ENCODE measurements around the gene NDUFA7.
"Not testable (repeated sequence)": the region's sequence is repeated elsewhere in the genome, so short reads cannot be mapped to it uniquely, and the experiment has no call there.

The NDUFA7 gene

DNA sequence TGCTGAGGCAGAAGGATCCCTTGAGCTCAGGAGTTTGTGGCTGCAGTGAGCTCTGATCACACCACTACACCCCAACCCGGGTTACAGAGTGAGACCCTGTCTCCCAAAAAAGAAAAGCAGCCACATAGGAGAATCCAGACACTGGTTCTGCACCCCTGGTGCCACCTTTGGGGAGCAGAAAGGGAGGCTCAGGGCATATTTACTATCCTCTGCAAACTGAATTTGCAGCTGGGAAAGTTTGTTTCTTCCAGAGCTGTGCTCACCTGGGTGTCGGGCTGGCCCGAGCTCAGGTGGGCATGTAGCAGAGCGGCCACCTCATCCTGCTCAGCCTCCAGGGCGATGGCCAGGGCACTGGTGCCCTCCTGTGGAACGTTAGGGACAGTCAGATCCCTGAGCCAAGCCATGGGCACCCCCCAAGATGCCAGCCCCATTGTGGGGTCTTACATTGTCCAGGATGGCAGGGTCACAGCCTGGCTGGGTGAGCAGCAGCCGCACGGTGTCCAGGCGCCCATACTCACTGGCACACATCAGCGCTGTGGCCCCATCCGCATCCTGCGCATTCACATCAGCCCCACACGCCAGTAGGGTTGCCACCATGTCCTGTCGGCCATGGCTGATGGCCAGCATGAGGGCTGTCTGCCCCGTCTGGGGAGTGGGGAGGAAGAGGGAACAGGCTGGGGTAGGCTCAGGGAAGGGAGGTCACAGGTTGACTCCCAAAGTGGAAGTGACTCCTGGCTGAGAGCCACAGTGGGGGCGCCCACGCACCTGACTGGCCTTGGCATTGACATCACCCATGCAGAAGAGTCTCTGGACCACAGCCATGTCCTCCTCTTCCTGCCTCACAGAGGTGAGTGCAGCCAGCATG, 3.2 kb upstream of the NDUFA7 start:
- in situ Hi-C loops (cut with MboI; ENCODE audit: low pct_unique_long_range_greater_than_20kb, low sequenced_read_pairs, unreplicated experiment): no loop called here
- no peak for DNase-seq (ENCODE audit: low spot score)

DNA sequence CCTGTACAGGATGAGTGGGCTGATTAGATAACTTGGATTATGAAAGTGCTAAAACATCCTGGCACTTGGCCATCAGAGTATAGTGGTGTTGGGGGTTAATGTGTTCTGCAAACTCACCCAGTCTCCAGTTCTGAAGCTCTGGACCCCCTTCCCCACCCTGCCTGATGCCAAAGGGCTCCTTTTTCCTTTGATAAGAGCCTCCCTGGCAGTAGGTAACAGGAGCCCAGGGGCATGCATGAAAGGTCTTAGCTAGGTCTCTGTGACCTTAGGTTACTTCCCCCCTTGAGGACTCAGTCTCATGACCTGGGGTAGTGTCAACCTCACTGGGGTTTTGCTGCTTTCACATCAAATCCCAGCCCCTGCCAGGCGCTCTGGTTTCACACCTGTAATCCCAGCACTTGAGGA, 2.6 kb upstream of the NDUFA7 start:
- in situ Hi-C loops (cut with MboI; ENCODE audit: low pct_unique_long_range_greater_than_20kb, low sequenced_read_pairs, unreplicated experiment): no loop called here
- TF ChIP-seq, protein P1, sequence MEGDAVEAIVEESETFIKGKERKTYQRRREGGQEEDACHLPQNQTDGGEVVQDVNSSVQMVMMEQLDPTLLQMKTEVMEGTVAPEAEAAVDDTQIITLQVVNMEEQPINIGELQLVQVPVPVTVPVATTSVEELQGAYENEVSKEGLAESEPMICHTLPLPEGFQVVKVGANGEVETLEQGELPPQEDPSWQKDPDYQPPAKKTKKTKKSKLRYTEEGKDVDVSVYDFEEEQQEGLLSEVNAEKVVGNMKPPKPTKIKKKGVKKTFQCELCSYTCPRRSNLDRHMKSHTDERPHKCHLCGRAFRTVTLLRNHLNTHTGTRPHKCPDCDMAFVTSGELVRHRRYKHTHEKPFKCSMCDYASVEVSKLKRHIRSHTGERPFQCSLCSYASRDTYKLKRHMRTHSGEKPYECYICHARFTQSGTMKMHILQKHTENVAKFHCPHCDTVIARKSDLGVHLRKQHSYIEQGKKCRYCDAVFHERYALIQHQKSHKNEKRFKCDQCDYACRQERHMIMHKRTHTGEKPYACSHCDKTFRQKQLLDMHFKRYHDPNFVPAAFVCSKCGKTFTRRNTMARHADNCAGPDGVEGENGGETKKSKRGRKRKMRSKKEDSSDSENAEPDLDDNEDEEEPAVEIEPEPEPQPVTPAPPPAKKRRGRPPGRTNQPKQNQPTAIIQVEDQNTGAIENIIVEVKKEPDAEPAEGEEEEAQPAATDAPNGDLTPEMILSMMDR (IDR thresholded peaks at IDR 0.05; ENCODE audit: extremely low read depth, insufficient read depth, missing control alignments): no peak
- no peak for DNase-seq (ENCODE audit: low spot score)

More for the DNA sequence above, 3.2 kb upstream of the NDUFA7 start:
- TF ChIP-seq, protein P1 (IDR thresholded peaks at IDR 0.05; ENCODE audit: extremely low read depth, insufficient read depth, missing control alignments): peak; percentile 2

DNA sequence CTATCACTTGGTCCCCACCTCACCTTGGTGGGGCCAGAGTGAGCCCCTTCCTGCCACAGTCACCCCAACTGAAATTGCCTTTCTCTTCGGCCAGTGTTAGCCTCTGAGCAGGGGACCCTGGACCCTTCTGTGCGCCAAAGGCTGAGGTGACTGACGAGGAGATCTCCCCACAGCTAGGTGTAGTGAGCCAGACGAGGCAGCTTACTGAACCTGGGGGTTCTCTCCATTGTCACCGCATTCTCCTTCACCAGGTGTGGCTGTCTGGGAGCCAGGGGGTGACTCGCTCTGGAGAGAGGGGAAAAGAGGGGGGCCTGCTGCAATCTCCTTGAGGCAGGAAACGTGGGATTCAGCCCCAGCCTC, 1.4 kb upstream of the NDUFA7 start:
- TF ChIP-seq, protein P1 (IDR thresholded peaks at IDR 0.05; ENCODE audit: extremely low read depth, insufficient read depth, missing control alignments): no peak
- no peak for DNase-seq (ENCODE audit: low spot score)
- in situ Hi-C loops (cut with MboI; ENCODE audit: low pct_unique_long_range_greater_than_20kb, low sequenced_read_pairs, unreplicated experiment): no loop called here

DNA sequence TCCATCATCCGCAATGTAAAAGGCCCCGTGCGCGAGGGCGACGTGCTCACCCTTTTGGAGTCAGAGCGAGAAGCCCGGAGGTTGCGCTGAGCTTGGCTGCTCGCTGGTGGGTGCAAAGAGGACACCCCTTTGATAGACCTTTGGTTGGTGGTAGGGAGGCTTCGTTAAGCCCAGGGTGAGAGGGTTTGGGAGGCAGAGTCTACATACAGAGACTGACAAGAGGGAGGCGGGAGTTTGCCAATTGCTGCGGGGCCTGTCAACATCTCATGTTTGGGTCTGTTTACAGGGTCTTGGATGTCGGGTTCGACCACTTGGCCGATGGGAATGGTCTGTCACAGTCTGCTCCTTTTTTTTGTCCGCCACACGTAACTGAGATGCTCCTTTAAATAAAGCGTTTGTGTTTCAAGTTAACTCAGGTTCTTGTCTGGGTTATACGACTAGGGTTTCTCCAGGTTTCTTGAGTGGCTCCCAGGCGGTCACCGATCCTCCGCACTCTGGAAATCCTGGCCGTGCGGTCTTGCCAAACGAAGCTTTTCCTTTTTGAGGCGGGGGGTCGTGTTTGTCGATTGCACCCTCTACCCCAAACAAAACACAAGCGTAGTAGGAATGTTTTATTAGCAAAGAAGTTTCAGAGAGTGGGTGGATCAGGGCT, 937 bp upstream of the NDUFA7 start:
- TF ChIP-seq, protein P1 (IDR thresholded peaks at IDR 0.05; ENCODE audit: extremely low read depth, insufficient read depth, missing control alignments): no peak
- in situ Hi-C loops (cut with MboI; ENCODE audit: low pct_unique_long_range_greater_than_20kb, low sequenced_read_pairs, unreplicated experiment): no loop called here
- no peak for DNase-seq (ENCODE audit: low spot score)

DNA sequence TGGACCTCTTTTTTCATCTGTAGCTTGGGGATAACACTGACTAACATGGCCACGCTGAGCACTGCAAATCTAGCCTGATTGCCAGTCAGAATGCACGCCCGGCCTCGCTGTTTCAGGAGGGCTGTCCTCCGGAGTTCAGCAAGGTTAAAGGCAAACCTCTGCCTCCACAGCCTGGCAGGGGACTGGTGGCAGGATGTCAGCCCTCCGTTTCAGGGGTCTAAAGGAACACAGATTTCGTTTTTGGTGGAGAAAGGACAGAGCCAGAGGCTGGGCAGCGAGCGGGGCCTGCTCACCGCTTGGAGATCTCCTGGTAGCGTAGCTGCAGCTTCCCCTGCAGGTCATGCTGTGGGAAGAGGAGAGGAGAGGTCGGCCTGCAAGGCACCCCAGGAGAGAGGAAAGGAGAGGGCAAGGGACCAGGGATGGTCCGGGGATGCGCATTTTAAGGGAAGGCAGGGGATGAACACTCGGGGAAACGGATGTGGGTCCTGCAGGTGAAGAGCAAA, 560 bp downstream of the NDUFA7 start:
- in situ Hi-C loops (cut with MboI; ENCODE audit: low pct_unique_long_range_greater_than_20kb, low sequenced_read_pairs, unreplicated experiment): no loop called here
- TF ChIP-seq, protein P1 (IDR thresholded peaks at IDR 0.05; ENCODE audit: extremely low read depth, insufficient read depth, missing control alignments): peak; percentile 8
- DNase-seq (ENCODE audit: low spot score): no peak

DNA sequence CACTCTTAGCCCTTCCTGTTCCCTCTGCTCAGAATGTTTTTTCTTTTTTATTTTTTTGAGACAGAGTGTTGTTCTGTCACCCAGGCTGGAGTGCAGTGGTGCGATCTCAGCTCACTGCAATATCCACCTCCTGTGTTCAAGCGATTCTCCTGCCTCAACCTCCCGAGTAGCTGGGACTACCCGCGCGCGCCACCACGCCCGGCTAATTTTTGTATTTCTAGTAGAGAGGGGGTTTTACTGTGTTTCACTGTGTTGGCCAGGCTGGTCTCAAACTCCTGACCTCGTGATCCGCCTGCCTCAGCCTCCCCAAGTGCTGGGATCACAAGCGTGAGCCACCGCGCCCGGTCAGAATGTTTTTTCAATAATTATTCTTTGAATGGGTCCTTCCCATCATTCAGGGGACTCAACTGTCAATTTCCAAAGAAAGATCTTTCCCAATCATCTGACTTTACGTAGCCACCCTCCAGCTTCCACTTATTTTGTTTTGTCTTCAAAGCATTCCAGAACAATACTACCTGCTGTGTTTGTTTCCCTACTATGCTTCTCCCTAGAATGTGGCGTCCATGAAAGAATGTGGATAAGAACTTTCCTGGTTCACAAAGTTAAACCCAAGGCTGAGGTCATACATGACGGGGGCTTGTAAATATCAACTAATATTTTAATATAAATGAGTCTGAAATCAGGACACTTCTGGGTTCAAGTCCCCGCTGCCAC, 1.2 kb downstream of the NDUFA7 start:
- TF ChIP-seq, protein P1 (IDR thresholded peaks at IDR 0.05; ENCODE audit: extremely low read depth, insufficient read depth, missing control alignments): no peak
- in situ Hi-C loops (cut with MboI; ENCODE audit: low pct_unique_long_range_greater_than_20kb, low sequenced_read_pairs, unreplicated experiment): no loop called here
- no peak for DNase-seq (ENCODE audit: low spot score)

DNA sequence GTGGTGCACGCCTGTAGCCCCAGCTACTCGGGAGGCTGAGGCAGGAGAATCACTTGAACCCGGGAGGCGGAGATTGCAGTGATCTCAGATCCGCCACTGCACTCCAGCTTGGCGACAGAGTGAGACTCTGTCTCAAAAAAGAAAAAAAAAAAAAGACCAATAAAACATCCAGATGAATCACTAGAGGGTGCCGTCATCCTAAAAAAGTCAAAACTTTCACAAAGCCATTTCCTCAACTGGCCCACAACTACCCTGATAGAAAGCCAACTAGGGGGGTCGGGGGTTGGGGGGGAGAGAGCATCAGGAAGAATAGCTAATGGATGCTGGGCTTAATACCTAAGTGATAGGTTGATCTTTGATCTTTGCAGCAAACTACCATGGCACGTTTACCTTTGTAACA, 2.3 kb downstream of the NDUFA7 start:
- DNase-seq (ENCODE audit: low spot score); in situ Hi-C loops (cut with MboI; ENCODE audit: low pct_unique_long_range_greater_than_20kb, low sequenced_read_pairs, unreplicated experiment): not testable (repeated sequence)
